Measurements from ENCODE around the gene NXNL1.

Gene NXNL1

DNA sequence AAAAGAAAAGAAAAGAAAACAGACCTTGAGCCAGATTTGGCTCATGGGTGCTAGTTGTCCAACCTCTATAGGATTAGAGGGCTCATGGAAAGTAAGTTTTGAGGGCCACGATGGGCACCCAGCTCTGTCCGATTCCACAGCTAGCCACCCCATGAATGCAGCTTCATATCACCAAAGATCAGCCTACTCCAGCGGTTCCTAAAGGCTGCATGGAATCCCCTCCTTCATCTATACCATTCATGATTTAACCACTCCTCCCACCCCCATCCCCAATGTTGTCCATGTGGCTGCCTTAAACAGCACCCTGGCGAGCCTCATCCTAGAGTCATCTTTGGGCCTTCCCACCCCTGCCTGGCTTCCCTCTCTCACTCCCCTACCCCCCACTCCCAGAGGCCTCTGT is 38.8 kb downstream of the NXNL1 start:
- H3K36me3 ChIP-seq (ENCODE audit: control insufficient read depth, insufficient read depth, low read length): no peaks in the 10 kb centered on the region; the same call in none of the 2 replicates
- TF ChIP-seq, protein P1, sequence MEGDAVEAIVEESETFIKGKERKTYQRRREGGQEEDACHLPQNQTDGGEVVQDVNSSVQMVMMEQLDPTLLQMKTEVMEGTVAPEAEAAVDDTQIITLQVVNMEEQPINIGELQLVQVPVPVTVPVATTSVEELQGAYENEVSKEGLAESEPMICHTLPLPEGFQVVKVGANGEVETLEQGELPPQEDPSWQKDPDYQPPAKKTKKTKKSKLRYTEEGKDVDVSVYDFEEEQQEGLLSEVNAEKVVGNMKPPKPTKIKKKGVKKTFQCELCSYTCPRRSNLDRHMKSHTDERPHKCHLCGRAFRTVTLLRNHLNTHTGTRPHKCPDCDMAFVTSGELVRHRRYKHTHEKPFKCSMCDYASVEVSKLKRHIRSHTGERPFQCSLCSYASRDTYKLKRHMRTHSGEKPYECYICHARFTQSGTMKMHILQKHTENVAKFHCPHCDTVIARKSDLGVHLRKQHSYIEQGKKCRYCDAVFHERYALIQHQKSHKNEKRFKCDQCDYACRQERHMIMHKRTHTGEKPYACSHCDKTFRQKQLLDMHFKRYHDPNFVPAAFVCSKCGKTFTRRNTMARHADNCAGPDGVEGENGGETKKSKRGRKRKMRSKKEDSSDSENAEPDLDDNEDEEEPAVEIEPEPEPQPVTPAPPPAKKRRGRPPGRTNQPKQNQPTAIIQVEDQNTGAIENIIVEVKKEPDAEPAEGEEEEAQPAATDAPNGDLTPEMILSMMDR (IDR thresholded peaks at IDR 0.05; ENCODE audit: insufficient read depth, low read length, poor library complexity, severe bottlenecking): no peak
- H3K4me3 ChIP-seq (replicated peaks; ENCODE audit: low read depth, low read length): no peak overlapping the region
- no peak for DNase-seq (ENCODE audit: extremely low read depth, insufficient read length)
- no peaks in the 10 kb centered on the region for H3K27me3 ChIP-seq (replicated peaks; ENCODE audit: control insufficient read depth, insufficient read depth, low read length)

DNA sequence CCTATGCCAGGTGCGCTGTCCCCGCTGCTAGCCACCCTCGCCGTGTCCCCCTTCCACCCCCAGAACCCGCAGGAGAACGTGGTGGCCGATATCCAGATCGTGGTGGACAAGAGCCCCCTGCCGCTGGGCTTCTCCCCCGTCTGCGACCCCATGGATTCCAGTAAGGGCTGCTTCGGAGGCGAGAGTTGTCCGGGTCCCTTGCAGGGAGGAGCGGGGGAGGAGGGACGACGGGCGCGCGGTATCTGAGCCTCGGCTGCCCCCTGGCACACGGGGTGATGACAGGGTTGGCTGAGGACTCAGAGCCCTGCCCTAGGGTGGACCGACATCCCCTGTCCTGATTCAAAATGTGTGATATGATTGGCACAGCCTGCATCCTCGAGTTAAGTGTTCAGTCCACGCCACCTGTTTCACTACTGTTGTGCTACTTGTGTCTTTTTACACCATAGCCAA is 40.2 kb downstream of the NXNL1 start:
- TF ChIP-seq, protein P1 (IDR thresholded peaks at IDR 0.05; ENCODE audit: insufficient read depth, low read length, poor library complexity, severe bottlenecking): peak; percentile 13
- DNase-seq (ENCODE audit: extremely low read depth, insufficient read length): no peak
- H3K36me3 ChIP-seq (ENCODE audit: control insufficient read depth, insufficient read depth, low read length): no peaks in the 10 kb centered on the region; the same call in none of the 2 replicates
- peak overlapping the region; percentile 88 for H3K4me3 ChIP-seq (replicated peaks; ENCODE audit: low read depth, low read length)
- H3K27me3 ChIP-seq (replicated peaks; ENCODE audit: control insufficient read depth, insufficient read depth, low read length): no peaks in the 10 kb centered on the region

DNA sequence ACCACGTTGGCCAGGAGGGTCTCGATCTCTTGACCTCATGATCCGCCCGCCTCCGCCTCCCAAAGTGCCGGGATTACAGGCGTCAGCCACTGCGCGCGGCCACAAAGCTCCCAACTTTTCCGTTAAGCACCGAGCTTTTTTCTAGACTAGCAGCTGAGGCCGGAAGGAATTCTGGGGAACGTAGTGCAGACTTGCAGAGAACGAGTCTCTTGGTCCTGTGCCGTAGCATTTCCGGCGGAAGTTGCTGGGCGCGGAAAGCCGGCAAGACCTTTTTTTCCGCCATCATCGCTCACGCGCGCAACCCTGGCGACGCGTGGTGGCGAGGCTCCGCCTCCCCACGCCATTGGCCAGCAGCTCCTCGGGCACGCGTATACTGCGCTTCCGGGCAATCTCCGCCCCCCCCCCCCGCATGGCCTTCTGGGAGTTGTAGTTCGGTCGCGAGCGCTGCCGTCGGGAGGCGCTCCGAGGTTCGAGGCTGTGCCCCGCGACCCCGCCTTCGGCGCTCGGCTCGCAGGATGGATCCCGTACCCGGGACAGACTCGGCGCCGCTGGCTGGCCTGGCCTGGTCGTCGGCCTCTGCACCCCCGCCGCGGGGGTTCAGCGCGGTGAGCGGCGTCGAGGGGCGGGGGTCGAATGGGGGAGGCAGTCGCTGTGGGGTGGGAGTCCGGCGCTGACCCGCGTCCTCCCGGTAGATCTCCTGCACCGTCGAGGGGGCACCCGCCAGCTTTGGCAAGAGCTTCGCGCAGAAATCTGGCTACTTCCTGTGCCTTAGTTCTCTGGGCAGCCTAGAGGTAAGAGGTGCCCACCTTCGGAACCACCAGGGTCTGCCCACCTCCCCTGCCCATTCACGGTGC is 40.9 kb downstream of the NXNL1 start, which contains the start of gene MVB12A:
Gene MVB12A (plus strand): TSS at position 427 of the 854 bp plus-strand sequence. CDS start 89 bp downstream, at position 516.
- Histone ChIP-seq H3K36me3 (ENCODE audit: control insufficient read depth, insufficient read depth, low read length) (no peaks in the 10 kb centered on the region; the same call in none of the 2 replicates), H3K27me3 (replicated peaks; ENCODE audit: control insufficient read depth, insufficient read depth, low read length) (no peaks in the 10 kb centered on the region), H3K4me3 (replicated peaks; ENCODE audit: low read depth, low read length) (peak within 1 kb of the TSS; percentile 88)
- TF ChIP-seq, protein P1 (IDR thresholded peaks at IDR 0.05; ENCODE audit: insufficient read depth, low read length, poor library complexity, severe bottlenecking): no peak
- DNase-seq (ENCODE audit: extremely low read depth, insufficient read length): peak; percentile 100

DNA sequence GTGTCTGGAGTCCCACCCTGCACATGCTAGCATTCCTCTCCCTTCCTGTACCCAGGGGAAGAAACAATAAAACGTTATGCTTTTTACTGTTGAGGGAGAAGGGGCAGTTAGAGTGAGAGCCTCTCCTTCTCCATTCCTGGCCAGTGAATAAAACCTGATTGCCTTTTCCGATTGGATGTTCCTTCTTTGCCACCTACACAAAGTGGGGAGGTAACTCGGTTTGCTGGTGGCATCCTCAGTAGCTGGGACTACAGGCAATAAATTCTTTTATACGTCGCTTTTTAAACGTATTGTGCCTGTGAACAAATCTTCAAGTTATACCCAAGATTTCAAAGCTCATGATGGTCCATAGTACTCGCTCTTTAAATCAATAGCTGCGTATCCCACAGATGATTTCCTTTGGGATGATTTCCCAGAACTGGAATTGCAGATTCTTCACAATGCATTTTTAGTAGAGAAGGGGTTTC is 41.5 kb downstream of the NXNL1 start:
- H3K36me3 ChIP-seq (ENCODE audit: control insufficient read depth, insufficient read depth, low read length): no peaks in the 10 kb centered on the region; the same call in none of the 2 replicates
- peak overlapping the region; percentile 72 for H3K4me3 ChIP-seq (replicated peaks; ENCODE audit: low read depth, low read length)
- TF ChIP-seq, protein P1 (IDR thresholded peaks at IDR 0.05; ENCODE audit: insufficient read depth, low read length, poor library complexity, severe bottlenecking): no peak
- H3K27me3 ChIP-seq (replicated peaks; ENCODE audit: control insufficient read depth, insufficient read depth, low read length): no peaks in the 10 kb centered on the region
- no peak for DNase-seq (ENCODE audit: extremely low read depth, insufficient read length)

DNA sequence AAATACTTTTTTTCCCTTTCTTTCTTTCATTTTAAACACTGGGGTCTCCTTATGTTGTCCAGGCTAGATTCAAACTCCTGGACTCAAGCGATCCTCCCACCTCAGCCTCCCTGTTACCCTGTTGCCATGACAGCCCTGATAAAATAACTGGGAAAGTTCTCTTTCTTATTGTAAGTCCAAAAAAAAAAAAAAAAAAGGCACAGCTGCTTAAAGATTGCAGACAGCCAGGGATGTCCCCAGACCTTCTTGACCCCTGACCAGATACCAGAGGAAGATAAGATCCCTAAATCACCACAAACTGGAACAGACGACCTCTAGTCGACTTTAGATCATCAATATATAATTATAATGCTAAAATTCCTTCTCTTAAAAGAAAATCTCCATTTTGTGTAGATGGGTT is 42.0 kb downstream of the NXNL1 start:
- peaks cover 1% of the 10 kb centered on the region for H3K36me3 ChIP-seq (ENCODE audit: control insufficient read depth, insufficient read depth, low read length)
- TF ChIP-seq, protein P1 (IDR thresholded peaks at IDR 0.05; ENCODE audit: insufficient read depth, low read length, poor library complexity, severe bottlenecking): no peak
- no peak for DNase-seq (ENCODE audit: extremely low read depth, insufficient read length)
- H3K27me3 ChIP-seq (replicated peaks; ENCODE audit: control insufficient read depth, insufficient read depth, low read length): no peaks in the 10 kb centered on the region
- H3K4me3 ChIP-seq (replicated peaks; ENCODE audit: low read depth, low read length): no peak overlapping the region
